WERI-Rb-1 (cell line): ENCODE results near the gene MDH2.
A peak's percentile ranks its signal among the peaks of the same experiment; 100 is the strongest.

Experiments used
- DNase-seq: peaks from one replicate; pipeline ENCODE4 v3.0.0-alpha.2; 2020
- H3K27ac ChIP-seq: fragments of 250-450 bp; sonication (Bioruptor Pico); 2 replicates; pipeline ENCODE4 v1.5.1; 2020; ENCODE audit warnings: mild to moderate bottlenecking, moderate library complexity
- H3K27me3 ChIP-seq: fragments of 250-450 bp; sonication (Bioruptor Pico); 2 replicates; pipeline ENCODE4 v1.5.1; 2021; ENCODE audit warnings: mild to moderate bottlenecking, low read depth, moderate library complexity; ENCODE audit not compliant: insufficient read depth, severe bottlenecking
- H3K36me3 ChIP-seq: fragments of 250-450 bp; sonication (Bioruptor Pico); 2 replicates; pipeline ENCODE4 v1.5.1; 2020; ENCODE audit warnings: mild to moderate bottlenecking, moderate library complexity
- H3K4me3 ChIP-seq: 2 replicates; pipeline ENCODE4 v1.5.1; 2011; ENCODE audit warnings: low read depth, mild to moderate bottlenecking, control low read depth, low read length
- H3K9me3 ChIP-seq: fragments of 250-450 bp; sonication (Bioruptor Pico); 2 replicates; pipeline ENCODE4 v1.5.1; 2021; ENCODE audit warnings: mild to moderate bottlenecking, moderate library complexity; ENCODE audit not compliant: severe bottlenecking
- CTCF ChIP-seq: IDR thresholded peaks from 2 replicates; pipeline ENCODE4 v1.5.1; 2011; ENCODE audit warnings: low read depth, mild to moderate bottlenecking, control low read depth, inconsistent platforms, low read length

MDH2 gene

DNA sequence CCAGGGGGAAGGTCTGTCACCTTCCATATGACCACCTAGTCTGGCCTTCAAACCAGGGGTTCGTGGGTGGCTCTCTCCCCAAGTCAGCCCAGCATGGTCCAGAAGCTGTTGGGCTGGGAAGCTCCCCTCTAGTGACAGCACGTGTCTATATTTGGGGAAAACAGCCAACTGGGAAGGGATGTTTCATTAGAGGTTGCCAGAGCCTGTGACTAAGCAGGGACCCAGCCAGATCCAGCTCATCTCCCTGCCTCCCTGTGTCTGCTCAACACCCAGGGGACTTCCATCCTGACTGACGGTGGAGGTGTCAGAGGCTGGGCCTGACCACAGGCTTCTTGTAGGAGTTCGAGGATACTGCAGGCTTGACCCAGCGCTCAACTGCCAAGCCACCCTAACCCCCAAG lies 10.6 kb upstream of the MDH2 start:
- no peaks in the 10 kb centered on the region for H3K27me3 ChIP-seq
- no peak overlapping the region for H3K27ac ChIP-seq
- peaks cover 3% of the 10 kb centered on the region; the same call in 1 of the 2 replicates for H3K36me3 ChIP-seq
- no peak for DNase-seq
- no peaks in the 10 kb centered on the region for H3K9me3 ChIP-seq
- H3K4me3 ChIP-seq, result no peak overlapping the region
- TF ChIP-seq CTCF, result no peak

DNA sequence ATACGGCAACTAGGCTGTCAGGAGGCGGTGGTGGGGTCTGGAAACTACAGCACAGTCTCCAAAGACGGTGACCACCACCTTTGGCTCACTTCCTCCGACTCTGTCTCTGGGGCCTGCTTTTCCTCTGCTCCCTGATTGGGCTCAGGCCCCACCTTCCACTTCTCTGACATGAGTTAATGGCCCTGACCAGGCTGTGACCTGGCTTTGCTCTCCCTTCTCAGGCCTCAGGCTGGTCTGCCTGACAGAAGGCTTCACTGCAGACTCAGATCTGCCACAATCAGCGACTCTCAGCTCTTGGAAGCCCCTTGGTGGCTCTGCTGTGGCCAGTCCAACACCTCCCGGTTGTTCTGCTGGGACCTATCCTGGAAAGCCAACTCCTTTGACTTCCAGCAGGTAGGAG lies 7.8 kb upstream of the MDH2 start:
- H3K9me3 ChIP-seq, result no peaks in the 10 kb centered on the region
- no peak for TF ChIP-seq CTCF
- no peak for DNase-seq
- no peak overlapping the region for H3K4me3 ChIP-seq
- no peak overlapping the region for H3K27ac ChIP-seq
- H3K36me3 ChIP-seq, result peaks cover 3% of the 10 kb centered on the region; the same call in 1 of the 2 replicates
- H3K27me3 ChIP-seq, result no peaks in the 10 kb centered on the region

- H3K27ac ChIP-seq, result no peak overlapping the region
- no peaks in the 10 kb centered on the region for H3K9me3 ChIP-seq
- H3K27me3 ChIP-seq, result no peaks in the 10 kb centered on the region
- H3K36me3 ChIP-seq, result peaks cover 9% of the 10 kb centered on the region
- TF ChIP-seq CTCF, result no peak
- DNase-seq, result no peak
- H3K4me3 ChIP-seq, result no peak overlapping the region
Observed at GRCh38 chr7:76044375-76044865, 3.5 kb upstream of the MDH2 start.

DNA sequence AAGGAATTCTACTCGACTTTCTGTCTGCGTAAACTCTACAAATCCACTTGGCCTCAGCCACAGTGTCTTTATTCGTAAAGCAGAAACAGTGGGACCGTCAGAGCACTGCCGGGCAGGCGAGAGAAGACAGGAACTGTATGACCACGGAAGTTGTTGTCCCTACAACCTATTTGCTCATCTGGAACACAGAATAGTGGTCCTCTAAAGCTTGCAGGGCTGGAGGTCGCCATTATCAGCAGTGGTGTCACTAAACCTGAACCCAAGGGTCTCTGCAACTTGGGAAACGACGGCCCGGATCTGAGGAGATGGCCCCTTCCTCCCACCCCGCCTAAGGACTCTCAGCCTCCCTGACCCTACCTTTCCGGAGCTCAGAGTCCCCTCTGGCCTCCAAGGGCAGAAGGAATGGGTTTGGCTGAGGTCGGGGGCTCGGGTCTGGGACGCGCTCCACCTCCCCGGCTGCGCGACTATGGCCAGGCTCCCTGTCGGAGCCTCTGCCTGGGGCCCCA lies 548 bp upstream of the MDH2 start:
- no peaks in the 10 kb centered on the region for H3K9me3 ChIP-seq
- no peak for TF ChIP-seq CTCF
- no peaks in the 10 kb centered on the region for H3K27me3 ChIP-seq
- peak overlapping the region; percentile 93 for H3K27ac ChIP-seq
- H3K4me3 ChIP-seq, result peak overlapping the region; percentile 100
- DNase-seq, result no peak
- peaks cover 27% of the 10 kb centered on the region for H3K36me3 ChIP-seq

DNA sequence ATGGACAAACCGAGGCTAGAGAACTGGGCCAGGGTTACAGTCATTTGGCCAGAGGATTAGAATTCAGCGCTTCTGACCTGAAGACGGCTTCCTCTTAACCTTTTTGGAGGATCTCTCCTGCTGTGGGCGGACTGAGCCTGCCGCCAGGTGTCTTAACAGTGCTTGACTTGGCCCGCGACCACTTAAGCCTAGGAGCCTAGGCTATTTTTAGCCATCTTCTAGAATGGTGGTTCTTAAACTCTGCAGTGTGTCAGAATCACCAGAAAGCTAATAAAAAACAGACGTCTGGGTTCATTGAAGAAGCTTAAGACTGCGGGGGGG lies 722 bp downstream of the MDH2 start:
- H3K27ac ChIP-seq, result peak overlapping the region; percentile 93
- peak; percentile 49 for DNase-seq
- no peaks in the 10 kb centered on the region for H3K9me3 ChIP-seq

More for the DNA sequence above, 722 bp downstream of the MDH2 start:
- peak; percentile 13; the same call in 1 of the 2 replicates for TF ChIP-seq CTCF
- no peaks in the 10 kb centered on the region for H3K27me3 ChIP-seq
- H3K36me3 ChIP-seq, result peaks cover 34% of the 10 kb centered on the region
- peak overlapping the region; percentile 100 for H3K4me3 ChIP-seq
